Measurements from ENCODE around the gene SPRR2E. TPM values are rescaled to one million over a fixed set of nuclear protein-coding genes. Genes with fewer than 3 reads are reported as not detected.

SPRR2E gene
- polyA plus RNA-seq, 1 of the 3 experiments (the other 2 are of a cell fraction) = not detected

GRCh38 chr1:153120945-153121344 lies 26.6 kb upstream of the SPRR2E start:
- H3K27ac ChIP-seq (ENCODE audit: low read depth in 2 of 2, low read length in 1 of 2) = no peak overlapping the region
- H3K4me2 ChIP-seq = no peak overlapping the region
- no peaks in the 10 kb centered on the region for H3K79me2 ChIP-seq (ENCODE audit: insufficient read depth)
- no peaks in the 10 kb centered on the region for H3K9me3 ChIP-seq
- H3F3A ChIP-seq (replicated peaks; ENCODE audit: insufficient read depth) = no peaks in the 10 kb centered on the region
- H3K36me3 ChIP-seq (replicated peaks in 1 of 2; ENCODE audit: control insufficient read depth in 1 of 2, insufficient read depth in 2 of 2, low read length in 1 of 2) = no peaks in the 10 kb centered on the region
- DNase-seq = no peak
- H3K4me1 ChIP-seq (ENCODE audit: control insufficient read depth in 1 of 2, insufficient read depth in 2 of 2, low read depth in 1 of 2, low read length in 1 of 2) = no peaks in the 10 kb centered on the region
- TF ChIP-seq RFX5 (IDR thresholded peaks at IDR 0.05; ENCODE audit: low read length) (no peak), RAD21 (IDR thresholded peaks at IDR 0.05; ENCODE audit: low read length) (no peak), TEAD4 (IDR thresholded peaks at IDR 0.05; ENCODE audit: borderline replicate concordance, insufficient read depth) (no peak), NFIC (IDR thresholded peaks at IDR 0.05; ENCODE audit: borderline replicate concordance) (no peak), USF2 (IDR thresholded peaks at IDR 0.05; ENCODE audit: borderline replicate concordance, low read depth, low read length) (no peak), CTCF (IDR thresholded peaks at IDR 0.05) (no peak), REST (IDR thresholded peaks at IDR 0.05; ENCODE audit: low read depth, low read length) (no peak), EZH2phosphoT487 (IDR thresholded peaks at IDR 0.05; ENCODE audit: borderline replicate concordance, low read depth) (no peak), JUND (IDR thresholded peaks at IDR 0.05) (no peak), TAF1 (IDR thresholded peaks at IDR 0.05; ENCODE audit: borderline replicate concordance, low read depth, low read length) (no peak), CHD2 (IDR thresholded peaks at IDR 0.05; ENCODE audit: low read length, partially characterized antibody) (no peak), FOXM1 (IDR thresholded peaks at IDR 0.05; ENCODE audit: low read depth) (no peak), MAX (IDR thresholded peaks at IDR 0.05; ENCODE audit: low read depth) (no peak), ELF1 (IDR thresholded peaks at IDR 0.05) (no peak)
- H3K9me2 ChIP-seq = no peaks in the 10 kb centered on the region
- ChIA-PET CTCF (no interaction called here), POLR2A (no interaction called here)
- no peaks in the 10 kb centered on the region for H3K27me3 ChIP-seq (ENCODE audit: insufficient read depth)
- H2AFZ ChIP-seq (ENCODE audit: low read depth) = no peak overlapping the region
- no peak overlapping the region for H3K9ac ChIP-seq
- no peaks in the 10 kb centered on the region for H4K20me1 ChIP-seq (ENCODE audit: insufficient read depth)
- no peak overlapping the region for H3K4me3 ChIP-seq (ENCODE audit: low read depth in 2 of 2, low read length in 1 of 2)

All from SK-N-SH (cell line).